HG02759 (cell line): Measurements from ENCODE around the gene AHRR.

Source experiments
- ATAC-seq: cut with Tn5 transposase; IDR thresholded peaks from one replicate; pipeline ENCODE4 v1.9.1; 2021; ENCODE audit warnings: mild to moderate bottlenecking, moderate library complexity; ENCODE audit not compliant: unreplicated experiment

The AHRR gene

DNA sequence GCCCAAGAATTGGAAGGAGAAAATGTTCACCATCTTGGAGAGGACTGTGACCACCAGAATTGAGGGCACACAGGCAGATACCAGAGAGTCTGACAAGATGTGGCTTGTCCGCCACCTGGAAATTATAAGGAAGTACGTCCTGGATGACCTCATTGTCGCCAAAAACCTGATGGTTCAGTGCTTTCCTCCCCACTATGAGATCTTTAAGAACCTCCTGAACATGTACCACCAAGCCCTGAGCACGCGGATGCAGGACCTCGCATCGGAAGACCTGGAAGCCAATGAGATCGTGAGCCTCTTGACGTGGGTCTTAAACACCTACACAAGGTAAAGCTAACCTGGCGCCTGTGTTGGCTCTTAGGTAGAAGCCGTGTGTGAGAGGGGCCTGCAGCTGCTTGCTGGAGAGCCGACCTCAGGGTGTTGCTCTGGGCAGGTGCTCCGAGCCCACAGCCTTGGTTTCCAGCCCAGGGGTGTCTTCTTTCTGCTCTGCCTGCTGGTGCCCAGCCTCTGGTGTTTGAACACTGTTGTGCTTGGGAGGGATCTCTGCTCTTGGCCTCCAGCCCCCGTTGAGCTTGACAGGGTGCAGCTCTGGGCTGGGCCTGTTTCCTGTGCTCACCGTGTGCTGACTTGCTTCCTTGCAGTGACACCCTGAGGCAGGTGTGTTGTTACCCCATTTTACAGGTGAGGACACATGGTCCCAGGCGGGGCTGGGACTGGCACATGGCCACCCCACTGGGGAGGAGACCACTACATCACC, 132.4 kb downstream of the AHRR start:
- no peak for ATAC-seq

GRCh38 chr5:454936-455335, 133.4 kb downstream of the AHRR start:
- no peak for ATAC-seq

DNA sequence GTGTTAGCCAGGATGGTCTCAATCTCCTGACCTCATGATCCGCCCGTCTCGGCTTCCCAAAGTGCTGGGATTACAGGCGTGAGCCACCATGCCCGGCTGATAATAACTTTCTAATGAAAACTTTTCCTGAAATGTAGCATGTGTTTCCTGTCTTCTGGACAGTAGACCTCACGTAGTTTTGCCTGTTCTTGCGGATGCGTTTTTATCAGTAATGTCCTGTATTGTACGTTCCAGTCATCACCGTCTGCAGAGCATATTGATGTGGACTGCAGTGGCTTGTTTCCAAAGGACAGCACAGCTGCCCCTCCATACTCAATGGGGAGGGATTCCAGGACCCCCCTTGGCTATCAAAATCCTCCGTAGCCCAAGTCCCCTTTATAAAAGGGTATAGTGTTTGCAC, 134.3 kb downstream of the AHRR start:
- no peak for ATAC-seq

- ATAC-seq, result no peak
These were observed 135.1 kb downstream of the AHRR start for GRCh38 chr5:456351-457194.

- no peak for ATAC-seq
These were observed 135.9 kb downstream of the AHRR start for GRCh38 chr5:457195-457961.

DNA sequence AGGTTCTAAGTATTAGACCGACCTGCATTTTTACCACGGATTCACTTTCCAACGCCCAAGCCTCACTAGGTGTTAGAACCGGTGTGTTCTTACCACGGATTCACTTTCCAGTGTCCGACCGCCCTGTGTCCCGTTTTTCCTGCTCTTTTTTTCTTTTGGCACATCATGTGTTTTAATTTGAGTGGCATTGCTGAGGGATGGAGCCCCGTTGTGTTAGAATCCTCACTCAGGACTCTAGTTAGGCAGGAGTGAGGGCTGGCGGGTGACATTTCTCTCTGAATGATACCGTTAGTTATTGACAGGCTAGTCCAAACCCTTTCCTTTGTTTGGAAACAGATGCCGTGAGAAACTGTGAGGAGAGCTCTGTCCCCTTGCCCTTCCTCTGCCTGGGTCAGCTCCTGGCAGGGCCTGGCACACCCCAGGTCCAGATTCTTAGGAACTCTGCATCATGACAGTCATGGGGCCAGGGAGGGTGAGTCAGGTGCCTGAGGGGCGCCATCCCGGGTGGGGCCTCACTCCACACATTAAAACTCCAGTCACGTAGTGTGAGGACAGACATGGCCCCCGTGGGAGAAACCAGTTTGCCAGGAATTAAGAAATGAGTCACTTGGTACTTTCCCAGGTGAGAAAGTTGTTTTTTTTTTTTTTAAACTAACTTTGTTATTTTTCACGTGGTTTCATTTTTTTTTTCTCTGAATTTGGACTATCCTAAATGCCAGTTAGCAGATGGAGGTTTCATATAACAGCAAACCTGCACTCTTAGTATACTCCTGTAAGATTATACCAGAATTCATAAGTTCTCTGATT, 137.2 kb downstream of the AHRR start:
- no peak for ATAC-seq

GRCh38 chr5:459562-460272, 138.2 kb downstream of the AHRR start:
- no peak for ATAC-seq

GRCh38 chr5:460273-460625, 138.7 kb downstream of the AHRR start:
- ATAC-seq, result no peak

- no peak for ATAC-seq
These were observed 140.6 kb downstream of the AHRR start for GRCh38 chr5:462051-462481.

DNA sequence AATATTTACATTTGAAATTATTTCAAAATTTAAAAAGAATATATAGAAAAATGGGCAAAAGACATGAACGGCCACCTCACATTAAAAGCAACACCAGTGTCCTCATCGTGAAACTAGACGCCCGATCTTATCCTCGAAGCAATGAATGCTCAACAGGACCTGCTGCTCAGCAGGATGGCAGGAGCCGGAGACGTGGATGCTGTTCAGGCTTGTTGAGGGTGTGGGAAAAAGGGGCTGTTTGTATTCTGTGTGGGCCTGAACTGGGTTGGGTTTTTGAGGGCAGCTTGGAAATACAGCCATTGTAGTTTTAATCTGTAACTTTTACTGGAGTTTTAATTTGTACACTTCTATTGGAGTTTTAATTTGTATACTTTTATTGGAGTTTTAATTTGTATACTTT, 141.8 kb downstream of the AHRR start:
- ATAC-seq, result no peak

GRCh38 chr5:463952-464351, 142.4 kb downstream of the AHRR start:
- no peak for ATAC-seq

DNA sequence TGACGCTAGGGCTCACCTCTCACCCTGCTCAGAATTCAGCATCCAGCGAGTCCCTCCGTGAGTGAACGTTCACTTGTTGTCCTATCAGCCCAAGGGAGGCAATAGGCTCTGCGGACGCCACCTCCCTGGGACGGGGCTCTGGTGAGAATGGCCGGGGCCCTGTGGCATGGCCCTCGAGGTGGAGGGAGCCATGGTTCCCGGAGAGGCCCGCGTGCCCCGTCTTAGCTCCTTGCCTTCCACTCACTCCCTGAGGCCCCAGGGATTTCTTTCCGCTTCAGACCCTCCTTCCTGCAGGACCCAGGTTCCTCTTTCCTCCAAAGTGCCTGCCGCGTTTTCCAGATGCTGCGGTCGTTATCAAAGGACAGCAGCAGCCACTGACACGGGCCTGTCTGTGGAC, 142.9 kb downstream of the AHRR start:
- no peak for ATAC-seq

DNA sequence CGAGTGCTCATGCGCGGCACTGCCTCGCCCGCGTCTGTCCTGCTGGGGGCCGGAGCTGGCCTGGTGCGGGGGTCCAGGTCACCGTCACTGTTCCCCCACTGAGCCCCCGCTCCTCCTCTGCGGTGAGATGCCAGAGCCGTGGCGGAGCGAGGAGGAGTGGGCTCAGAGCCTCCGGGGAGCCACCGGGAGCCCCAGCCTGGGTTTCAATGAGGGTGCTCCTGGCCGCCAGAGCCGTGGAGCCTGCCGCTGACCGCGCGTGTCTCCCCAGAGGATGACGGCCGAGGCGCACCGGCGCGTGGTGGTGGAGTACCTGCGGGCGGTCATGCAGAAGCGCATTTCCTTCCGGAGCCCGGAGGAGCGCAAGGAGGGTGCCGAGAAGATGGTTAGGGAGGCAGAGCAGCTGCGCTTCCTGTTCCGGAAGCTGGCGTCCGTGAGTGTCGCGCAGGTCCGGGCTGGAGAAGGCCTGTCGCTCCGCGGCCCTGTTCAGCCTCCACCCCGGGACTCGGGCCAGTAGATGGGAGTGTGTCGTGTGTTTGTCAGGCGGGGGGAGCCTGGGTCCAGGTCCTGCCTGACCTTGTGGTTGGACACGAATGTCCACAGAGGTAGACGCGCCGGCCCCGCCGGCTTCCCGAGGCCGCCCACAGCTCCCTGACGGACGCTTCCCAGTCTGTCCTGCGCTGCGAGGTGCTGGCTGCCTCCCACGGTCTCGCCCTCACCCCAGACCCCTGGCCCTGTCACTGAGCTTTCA, 143.5 kb downstream of the AHRR start:
- ATAC-seq, result no peak

GRCh38 chr5:465591-466403, 144.3 kb downstream of the AHRR start:
- ATAC-seq, result no peak

- ATAC-seq, result no peak
These were observed 145.3 kb downstream of the AHRR start for GRCh38 chr5:466661-467310.

- ATAC-seq, result no peak
These were observed 146.9 kb downstream of the AHRR start for GRCh38 chr5:468401-468800.

- no peak for ATAC-seq
These were observed 148.4 kb downstream of the AHRR start for GRCh38 chr5:469752-470483.
